NCI-H128 (cell line): Measurements from ENCODE around the gene DAW1.
"Not testable (repeated sequence)": the region's sequence is repeated elsewhere in the genome, so short reads cannot be mapped to it uniquely, and the experiment has no call there.

Source experiments
- DNase-seq: peaks from one replicate; lab custom pipeline; 2025; ENCODE audit not compliant: unreplicated experiment; lab: John Stamatoyannopoulos, UW

The DAW1 gene

GRCh38 chr2:227908266-227909054 is 37.0 kb downstream of the DAW1 start:
- DNase-seq, result no peak

DNA sequence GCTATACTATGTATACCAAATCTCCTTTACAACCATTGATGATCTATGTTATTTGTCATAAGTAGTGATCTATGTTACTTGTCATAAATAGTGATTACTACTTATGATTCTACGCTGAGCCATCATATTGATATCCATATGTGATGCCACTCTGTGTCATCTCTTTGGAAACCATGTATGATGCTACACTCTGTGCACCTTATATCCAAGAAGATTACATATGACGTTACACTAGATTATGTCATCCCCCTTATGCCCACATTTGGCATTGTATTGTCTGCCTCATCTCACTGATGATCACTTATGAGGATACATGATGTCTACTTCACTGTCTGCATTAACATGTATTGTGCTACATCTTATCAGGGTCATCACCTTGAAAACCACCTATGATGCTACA is 42.9 kb downstream of the DAW1 start:
- DNase-seq, result no peak

- DNase-seq, result no peak
Measured at GRCh38 chr2:227921648-227922047, 50.2 kb downstream of the DAW1 start.

GRCh38 chr2:227932001-227932400 is 60.6 kb downstream of the DAW1 start:
- no peak for DNase-seq

- DNase-seq, result no peak
Measured at GRCh38 chr2:227932403-227932802, 61.0 kb downstream of the DAW1 start.

DNA sequence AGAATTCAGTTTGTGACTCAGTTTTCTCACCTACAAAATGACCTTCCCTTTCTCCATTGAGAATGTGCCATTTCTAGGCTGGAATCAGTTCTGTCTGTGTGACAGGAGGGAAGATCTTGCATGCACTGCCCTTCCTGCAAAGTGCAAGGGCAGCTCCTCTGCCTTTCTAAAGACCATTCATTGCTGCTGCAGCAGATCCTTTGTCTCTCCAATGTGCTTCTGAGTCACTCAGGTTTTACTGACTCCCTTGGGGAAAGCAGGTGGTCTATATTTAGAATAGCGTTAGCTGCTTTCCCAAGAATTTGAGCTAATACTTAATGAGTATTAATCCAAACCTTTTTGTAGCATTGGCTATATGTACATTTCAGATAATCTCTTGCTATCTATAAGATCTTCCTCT is 62.5 kb downstream of the DAW1 start:
- no peak for DNase-seq

GRCh38 chr2:227936249-227936648 is 64.8 kb downstream of the DAW1 start:
- not testable (repeated sequence) for DNase-seq

- DNase-seq, result peak; percentile 45
Measured at GRCh38 chr2:227939271-227940027, 68.0 kb downstream of the DAW1 start.

DNA sequence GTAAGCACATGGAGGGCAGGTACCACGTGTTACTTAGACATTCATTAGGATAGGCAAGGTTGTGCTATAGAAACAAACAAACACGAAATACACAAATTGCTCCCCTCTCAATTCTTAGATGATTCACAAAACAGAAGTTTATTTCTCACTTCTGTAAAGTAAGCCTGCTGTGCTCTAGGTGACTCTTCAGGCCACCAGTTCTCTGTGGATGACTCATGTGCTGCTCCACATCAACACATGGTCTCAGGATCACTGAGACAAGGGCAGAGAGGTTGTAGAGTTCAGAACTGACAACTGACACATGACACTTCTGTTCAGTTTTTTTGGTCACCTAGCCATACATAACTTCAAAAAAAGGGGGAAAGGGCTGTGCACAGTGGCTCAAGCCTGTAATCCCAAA is 70.6 kb downstream of the DAW1 start:
- DNase-seq, result no peak

GRCh38 chr2:227942965-227943364 is 71.5 kb downstream of the DAW1 start:
- DNase-seq, result no peak

DNA sequence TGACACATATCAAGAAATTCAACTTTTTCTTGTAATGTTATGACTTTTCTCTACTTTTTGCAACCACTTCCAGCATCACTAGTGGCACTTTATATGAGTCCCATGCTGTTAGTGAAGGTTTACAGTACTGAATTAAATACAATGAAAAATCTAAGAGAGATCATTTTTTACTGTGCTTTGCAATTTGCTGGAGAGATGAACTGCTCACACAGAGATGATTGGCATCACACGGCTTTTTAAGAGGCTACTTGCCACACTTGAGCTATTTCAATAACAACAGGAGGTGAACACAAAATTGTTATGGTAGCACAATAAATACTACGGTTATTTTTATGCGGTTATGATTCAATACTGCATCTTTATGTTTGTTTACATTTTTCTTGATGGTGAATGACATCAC is 88.9 kb downstream of the DAW1 start:
- DNase-seq, result no peak

DNA sequence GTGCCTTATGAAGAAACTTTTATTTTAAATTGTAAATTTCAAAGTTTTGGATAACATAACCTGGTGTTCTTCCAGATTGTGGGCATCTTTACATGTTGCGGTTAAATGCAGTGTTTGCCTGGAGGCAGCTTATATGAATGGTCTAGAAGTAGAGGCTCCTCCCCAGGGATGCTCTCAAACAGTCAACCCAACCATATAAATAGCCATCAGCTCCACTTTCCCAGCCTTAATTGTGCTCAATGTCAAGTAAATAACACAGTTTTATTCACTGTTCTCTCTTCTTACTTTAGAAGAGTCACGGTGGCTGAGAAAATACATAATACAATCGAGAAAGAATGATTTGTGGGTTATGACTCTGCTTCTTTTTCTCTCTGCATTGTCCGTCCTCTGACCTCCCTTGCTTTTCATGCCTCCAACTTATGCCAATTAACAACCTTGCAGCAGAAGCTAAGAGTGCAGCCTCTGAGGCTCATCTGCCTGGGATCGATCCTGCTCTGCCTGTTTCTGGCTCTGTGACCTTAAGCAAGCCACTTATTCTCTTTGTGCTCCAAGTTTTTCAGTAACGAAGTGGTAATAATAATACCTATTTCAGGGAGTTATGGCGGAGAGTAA is 100.3 kb downstream of the DAW1 start:
- peak; percentile 25 for DNase-seq

GRCh38 chr2:227973241-227973640 is 101.8 kb downstream of the DAW1 start:
- no peak for DNase-seq
